C4-2B (cell line): ENCODE results near the gene RGCC.

Experiments
- CTCF ChIP-seq: fragments of 450-650 bp; conservative IDR thresholded peaks from 2 replicates; pipeline ENCODE4 v1.5.1; 2017; ENCODE audit warnings: mild to moderate bottlenecking
- ZFX ChIP-seq: fragments of 450-650 bp; IDR thresholded peaks from 2 replicates; pipeline ENCODE4 v1.6.1; 2017

GRCh38 chr13:41490371-41491015, 33.1 kb downstream of the RGCC start:
- TF ChIP-seq CTCF (no peak), ZFX (no peak)
